ENCODE data around the gene SNAP47. TPM values are rescaled to one million over a fixed set of nuclear protein-coding genes. Genes with fewer than 3 reads are reported as not detected.

SNAP47 gene
- total and polyA plus RNA-seq, 9 of the 15 experiments (the other 6 are each of a cell fraction or from before 2014, with no cell fraction given): 2.5 to 41.3 (median 32.6) TPM

GRCh38 chr1:227734856-227735538, at the start of gene SNAP47, which contains the start of gene JMJD4 (continued):
- TF ChIP-seq, protein P1, sequence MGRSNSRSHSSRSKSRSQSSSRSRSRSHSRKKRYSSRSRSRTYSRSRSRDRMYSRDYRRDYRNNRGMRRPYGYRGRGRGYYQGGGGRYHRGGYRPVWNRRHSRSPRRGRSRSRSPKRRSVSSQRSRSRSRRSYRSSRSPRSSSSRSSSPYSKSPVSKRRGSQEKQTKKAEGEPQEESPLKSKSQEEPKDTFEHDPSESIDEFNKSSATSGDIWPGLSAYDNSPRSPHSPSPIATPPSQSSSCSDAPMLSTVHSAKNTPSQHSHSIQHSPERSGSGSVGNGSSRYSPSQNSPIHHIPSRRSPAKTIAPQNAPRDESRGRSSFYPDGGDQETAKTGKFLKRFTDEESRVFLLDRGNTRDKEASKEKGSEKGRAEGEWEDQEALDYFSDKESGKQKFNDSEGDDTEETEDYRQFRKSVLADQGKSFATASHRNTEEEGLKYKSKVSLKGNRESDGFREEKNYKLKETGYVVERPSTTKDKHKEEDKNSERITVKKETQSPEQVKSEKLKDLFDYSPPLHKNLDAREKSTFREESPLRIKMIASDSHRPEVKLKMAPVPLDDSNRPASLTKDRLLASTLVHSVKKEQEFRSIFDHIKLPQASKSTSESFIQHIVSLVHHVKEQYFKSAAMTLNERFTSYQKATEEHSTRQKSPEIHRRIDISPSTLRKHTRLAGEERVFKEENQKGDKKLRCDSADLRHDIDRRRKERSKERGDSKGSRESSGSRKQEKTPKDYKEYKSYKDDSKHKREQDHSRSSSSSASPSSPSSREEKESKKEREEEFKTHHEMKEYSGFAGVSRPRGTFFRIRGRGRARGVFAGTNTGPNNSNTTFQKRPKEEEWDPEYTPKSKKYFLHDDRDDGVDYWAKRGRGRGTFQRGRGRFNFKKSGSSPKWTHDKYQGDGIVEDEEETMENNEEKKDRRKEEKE (IDR thresholded peaks at IDR 0.05; ENCODE audit: borderline replicate concordance in 1 of 2, control insufficient read depth in 1 of 2, low read depth in 2 of 2, low read length in 1 of 2): peak in 1 of 2 experiments; percentile 93; a peak in 2 of 4 replicates
- TF ChIP-seq ZNF165 (CRISPR knock-in tag; IDR thresholded peaks at IDR 0.05; ENCODE audit: borderline replicate concordance) (0 out of 2 replicates have a peak, but pooled peaks have one; percentile 63), NRF1 (conservative IDR thresholded peaks at IDR 0.05 in 1 of 2, IDR thresholded peaks at IDR 0.05 in 1 of 2) (peak; percentile 98 to 99), DEAF1 (CRISPR knock-in tag; IDR thresholded peaks at IDR 0.05) (peak; percentile 20; the same call in 1 of the 2 replicates), KDM5B (IDR thresholded peaks at IDR 0.05; ENCODE audit: insufficient replicate concordance, low read depth, low read length) (peak; percentile 92), CBX5 (IDR thresholded peaks at IDR 0.05; ENCODE audit: borderline replicate concordance, low read depth) (peak; percentile 65; the same call in 1 of the 2 replicates), ZNF583 (CRISPR knock-in tag; IDR thresholded peaks at IDR 0.05) (peak; percentile 75; the same call in 1 of the 2 replicates), ZFP91 (CRISPR knock-in tag; IDR thresholded peaks at IDR 0.05) (peak; percentile 78), ZNF311 (CRISPR knock-in tag; IDR thresholded peaks at IDR 0.05) (no peak), MTA3 (IDR thresholded peaks at IDR 0.05; ENCODE audit: borderline replicate concordance) (peak; percentile 97), NCOR1 (IDR thresholded peaks at IDR 0.05) (no peak), TAF1 (IDR thresholded peaks at IDR 0.05; ENCODE audit: control insufficient read depth, extremely low read depth, insufficient read depth, low read length, severe bottlenecking) (peak; percentile 80), SAP30 (IDR thresholded peaks at IDR 0.05; ENCODE audit: borderline replicate concordance, insufficient read depth, low read depth, low read length, poor library complexity, severe bottlenecking) (peak; percentile 83), NCOA1 (IDR thresholded peaks at IDR 0.05; ENCODE audit: low read depth) (peak; percentile 99), TAF7 (tag; IDR thresholded peaks at IDR 0.05) (peak; percentile 44; the same call in 1 of the 2 replicates), RCOR1 (IDR thresholded peaks at IDR 0.05; ENCODE audit: borderline replicate concordance in 1 of 2, low read depth in 2 of 2, low read length in 2 of 2) (peak in 1 of 2 experiments; percentile 75; a peak in 2 of 4 replicates), ZNF384 (IDR thresholded peaks at IDR 0.05; ENCODE audit: low read depth, low read length) (peak; percentile 70), ZNF274 (IDR thresholded peaks at IDR 0.05; ENCODE audit: borderline replicate concordance, low read depth, low read length) (no peak)
